GM08714 (cell line): Measurements from ENCODE around the gene FAM200B.

Source experiments
- H3K4me3 ChIP-seq: fragments of 200-500 bp; sonication (Bioruptor generic); 2 replicates; pipeline ENCODE4 v1.5.1; 2014; ENCODE audit warnings: mild to moderate bottlenecking, low read length, inconsistent platforms
- ZNF274 ChIP-seq: IDR thresholded peaks from 2 replicates; pipeline ENCODE4 v1.6.1; 2012; ENCODE audit warnings: mild to moderate bottlenecking, low read depth, low read length

Gene FAM200B

GRCh38 chr4:15681372-15682241 lies at the start of gene FAM200B:
Gene FAM200B (plus strand): TSS chr4:15681827. CDS start chr4:15686978, 5,151 bp downstream.
- TF ChIP-seq ZNF274 = no peak
- H3K4me3 ChIP-seq = peak within 1 kb of the TSS; percentile 94

GRCh38 chr4:15636818-15637217 lies 44.8 kb upstream of the FAM200B start:
- TF ChIP-seq ZNF274 = no peak
- no peak overlapping the region for H3K4me3 ChIP-seq

- H3K4me3 ChIP-seq = no peak overlapping the region
- no peak for TF ChIP-seq ZNF274
Measured at GRCh38 chr4:15638418-15638817, 43.2 kb upstream of the FAM200B start.

- no peak overlapping the region for H3K4me3 ChIP-seq
- no peak for TF ChIP-seq ZNF274
Measured at GRCh38 chr4:15648600-15648999, 33.0 kb upstream of the FAM200B start.

GRCh38 chr4:15649914-15650545 lies 31.6 kb upstream of the FAM200B start:
- no peak overlapping the region for H3K4me3 ChIP-seq

GRCh38 chr4:15651676-15652075 lies 30.0 kb upstream of the FAM200B start:
- TF ChIP-seq ZNF274 = no peak
- no peak overlapping the region; the same call in 1 of the 2 replicates for H3K4me3 ChIP-seq

More at GRCh38 chr4:15649914-15650545, 31.6 kb upstream of the FAM200B start:
- TF ChIP-seq ZNF274 = no peak

GRCh38 chr4:15652191-15652590 lies 29.4 kb upstream of the FAM200B start:
- no peak overlapping the region; the same call in 1 of the 2 replicates for H3K4me3 ChIP-seq
- no peak for TF ChIP-seq ZNF274

GRCh38 chr4:15652841-15653240 lies 28.8 kb upstream of the FAM200B start:
- peak overlapping the region; percentile 93; the same call in 1 of the 2 replicates for H3K4me3 ChIP-seq
- no peak for TF ChIP-seq ZNF274

- no peak for TF ChIP-seq ZNF274
- peak overlapping the region; percentile 93 for H3K4me3 ChIP-seq
Measured at GRCh38 chr4:15653420-15653819, 28.2 kb upstream of the FAM200B start.

GRCh38 chr4:15653864-15654592 lies 27.6 kb upstream of the FAM200B start:
- TF ChIP-seq ZNF274 = no peak
- peak overlapping the region; percentile 93 for H3K4me3 ChIP-seq

GRCh38 chr4:15654593-15655222 lies 26.9 kb upstream of the FAM200B start:
- H3K4me3 ChIP-seq = peak overlapping the region; percentile 93
- TF ChIP-seq ZNF274 = no peak

GRCh38 chr4:15655223-15656037 lies 26.2 kb upstream of the FAM200B start, which contains the start of gene FBXL5:
Gene FBXL5 (minus strand): TSS chr4:15655357. CDS start chr4:15655287, 70 bp downstream.
- peak within 1 kb of the TSS; percentile 93 for H3K4me3 ChIP-seq
- no peak for TF ChIP-seq ZNF274

GRCh38 chr4:15656038-15656470 lies 25.6 kb upstream of the FAM200B start:
- TF ChIP-seq ZNF274 = no peak
- H3K4me3 ChIP-seq = peak overlapping the region; percentile 79; the same call in 1 of the 2 replicates
